Measurements from ENCODE around the gene GABARAP.
A peak's percentile ranks its signal among the peaks of the same experiment; 100 is the strongest.

GABARAP gene

GRCh38 chr17:7208754-7209460 lies 33.3 kb downstream of the GABARAP start:
- H3K4me2 ChIP-seq (ENCODE audit: low read length, poor library complexity, severe bottlenecking), result no peak overlapping the region
- H2BK120ac ChIP-seq (ENCODE audit: low read depth, low read length), result no peak overlapping the region
- no peaks in the 10 kb centered on the region for H3K9me3 ChIP-seq (ENCODE audit: control insufficient read depth, low read length)
- H2AK5ac ChIP-seq (ENCODE audit: low read length, severe bottlenecking), result no peak overlapping the region
- no peak overlapping the region for H2BK5ac ChIP-seq (ENCODE audit: low read depth, low read length, poor library complexity, severe bottlenecking)
- peaks cover 26% of the 10 kb centered on the region for H3K4me1 ChIP-seq (ENCODE audit: control insufficient read depth, insufficient read depth, low read depth, low read length)
- H4K8ac ChIP-seq (ENCODE audit: low read length), result no peak overlapping the region
- no peak overlapping the region for H2BK15ac ChIP-seq (ENCODE audit: low read depth, poor library complexity, severe bottlenecking)
- WGBS, result 96% methylated on average over 9 of the region's 9 CpGs
- no peak overlapping the region for H3K4me3 ChIP-seq (ENCODE audit: insufficient read depth in 1 of 2, low read depth in 1 of 2, low read length in 2 of 2)
- no peak for DNase-seq
- H3K23ac ChIP-seq (ENCODE audit: low read length in 2 of 2), result peak overlapping the region in 1 of 2 experiments; percentile 35
- H3K27me3 ChIP-seq (ENCODE audit: control insufficient read depth in 1 of 2, insufficient read depth in 1 of 2, low read length in 2 of 2), result no peaks in the 10 kb centered on the region
- H3K18ac ChIP-seq (ENCODE audit: low read depth in 1 of 2, low read length in 2 of 2), result no peak overlapping the region
- H3K27ac ChIP-seq (ENCODE audit: low read length, poor library complexity, severe bottlenecking), result no peak overlapping the region
- peaks cover 45% of the 10 kb centered on the region for H3K79me1 ChIP-seq (replicated peaks; ENCODE audit: low read length, poor library complexity, severe bottlenecking)
- H2BK12ac ChIP-seq (ENCODE audit: low read length in 2 of 2), result no peak overlapping the region
- no peak overlapping the region for H3K14ac ChIP-seq (ENCODE audit: low read length in 2 of 2)
- no peak overlapping the region for H2AFZ ChIP-seq (ENCODE audit: low read depth, low read length)
- no peak overlapping the region for H4K91ac ChIP-seq (ENCODE audit: low read length)
- H3K36me3 ChIP-seq (ENCODE audit: control insufficient read depth in 1 of 2, insufficient read depth in 2 of 2, low read depth in 1 of 2, low read length in 2 of 2), result peaks cover 6 to 36% of the 10 kb centered on the region in 2 experiments
- H3K9ac ChIP-seq (ENCODE audit: low read length), result no peak overlapping the region
- H3K4ac ChIP-seq (ENCODE audit: low read depth in 1 of 2, low read length in 2 of 2), result no peak overlapping the region

- no peak overlapping the region for H3K18ac ChIP-seq (ENCODE audit: low read depth in 1 of 2, low read length in 2 of 2)
- no peak overlapping the region for H2BK12ac ChIP-seq (ENCODE audit: low read length in 2 of 2)
- no peak overlapping the region for H2BK120ac ChIP-seq (ENCODE audit: low read depth, low read length)
- H4K91ac ChIP-seq (ENCODE audit: low read length), result no peak overlapping the region
- no peak overlapping the region for H3K4me2 ChIP-seq (ENCODE audit: low read length, poor library complexity, severe bottlenecking)
- H2AFZ ChIP-seq (ENCODE audit: low read depth, low read length), result no peak overlapping the region
- no peak overlapping the region for H4K8ac ChIP-seq (ENCODE audit: low read length)
- no peak overlapping the region for H3K23ac ChIP-seq (ENCODE audit: low read length in 2 of 2)
- no peaks in the 10 kb centered on the region for H3K27me3 ChIP-seq (ENCODE audit: control insufficient read depth in 1 of 2, insufficient read depth in 1 of 2, low read length in 2 of 2)
- peaks cover 27% of the 10 kb centered on the region for H3K4me1 ChIP-seq (ENCODE audit: control insufficient read depth, insufficient read depth, low read depth, low read length)
- no peak overlapping the region for H3K4ac ChIP-seq (ENCODE audit: low read depth in 1 of 2, low read length in 2 of 2)
- H2BK15ac ChIP-seq (ENCODE audit: low read depth, poor library complexity, severe bottlenecking), result no peak overlapping the region
- peaks cover 14 to 44% of the 10 kb centered on the region in 2 experiments for H3K36me3 ChIP-seq (ENCODE audit: control insufficient read depth in 1 of 2, insufficient read depth in 2 of 2, low read depth in 1 of 2, low read length in 2 of 2)
- H3K79me1 ChIP-seq (replicated peaks; ENCODE audit: low read length, poor library complexity, severe bottlenecking), result peaks cover 51% of the 10 kb centered on the region
- H2AK5ac ChIP-seq (ENCODE audit: low read length, severe bottlenecking), result no peak overlapping the region
- no peak overlapping the region for H3K4me3 ChIP-seq (ENCODE audit: insufficient read depth in 1 of 2, low read depth in 1 of 2, low read length in 2 of 2)
- H2BK5ac ChIP-seq (ENCODE audit: low read depth, low read length, poor library complexity, severe bottlenecking), result no peak overlapping the region
- H3K9me3 ChIP-seq (ENCODE audit: control insufficient read depth, low read length), result no peaks in the 10 kb centered on the region
- no peak overlapping the region for H3K14ac ChIP-seq (ENCODE audit: low read length in 2 of 2)
- no peak overlapping the region for H3K27ac ChIP-seq (ENCODE audit: low read length, poor library complexity, severe bottlenecking)
- no peak for DNase-seq
- WGBS, result 64% methylated on average over 21 of the region's 21 CpGs
- no peak overlapping the region for H3K9ac ChIP-seq (ENCODE audit: low read length)
These were observed 34.1 kb downstream of the GABARAP start for GRCh38 chr17:7208027-7208571.

GRCh38 chr17:7207120-7208001 lies 34.9 kb downstream of the GABARAP start:
- Histone ChIP-seq H2BK120ac (ENCODE audit: low read depth, low read length) (no peak overlapping the region), H3K27ac (ENCODE audit: low read length, poor library complexity, severe bottlenecking) (no peak overlapping the region)
- WGBS, result 87% methylated on average over 21 of the region's 24 CpGs

GRCh38 chr17:7205561-7205960 lies 36.7 kb downstream of the GABARAP start:
- 61% methylated on average over 15 of the region's 15 CpGs for WGBS
- no peak for DNase-seq

More at GRCh38 chr17:7207120-7208001, 34.9 kb downstream of the GABARAP start:
- H3K36me3 ChIP-seq (ENCODE audit: control insufficient read depth in 1 of 2, insufficient read depth in 2 of 2, low read depth in 1 of 2, low read length in 2 of 2), result peaks cover 21 to 49% of the 10 kb centered on the region in 2 experiments
- no peaks in the 10 kb centered on the region for H3K9me3 ChIP-seq (ENCODE audit: control insufficient read depth, low read length)
- H3K14ac ChIP-seq (ENCODE audit: low read length in 2 of 2), result peak overlapping the region in 1 of 2 experiments; percentile 2
- H3K4me3 ChIP-seq (ENCODE audit: insufficient read depth in 1 of 2, low read depth in 1 of 2, low read length in 2 of 2), result peak overlapping the region in 1 of 2 experiments; percentile 41
- no peak overlapping the region for H4K8ac ChIP-seq (ENCODE audit: low read length)
- H3K27me3 ChIP-seq (ENCODE audit: control insufficient read depth in 1 of 2, insufficient read depth in 1 of 2, low read length in 2 of 2), result no peaks in the 10 kb centered on the region
- no peak overlapping the region for H4K91ac ChIP-seq (ENCODE audit: low read length)
- H3K4me2 ChIP-seq (ENCODE audit: low read length, poor library complexity, severe bottlenecking), result no peak overlapping the region
- peaks cover 27% of the 10 kb centered on the region for H3K4me1 ChIP-seq (ENCODE audit: control insufficient read depth, insufficient read depth, low read depth, low read length)
- no peak overlapping the region for H2BK12ac ChIP-seq (ENCODE audit: low read length in 2 of 2)
- H3K23ac ChIP-seq (ENCODE audit: low read length in 2 of 2), result peak overlapping the region in 1 of 2 experiments; percentile 14
- no peak overlapping the region for H2BK5ac ChIP-seq (ENCODE audit: low read depth, low read length, poor library complexity, severe bottlenecking)
- H3K79me1 ChIP-seq (replicated peaks; ENCODE audit: low read length, poor library complexity, severe bottlenecking), result peaks cover 56% of the 10 kb centered on the region
- no peak overlapping the region for H2AK5ac ChIP-seq (ENCODE audit: low read length, severe bottlenecking)
- peak overlapping the region; percentile 49 for H3K9ac ChIP-seq (ENCODE audit: low read length)
- no peak overlapping the region for H2BK15ac ChIP-seq (ENCODE audit: low read depth, poor library complexity, severe bottlenecking)
- no peak overlapping the region for H3K18ac ChIP-seq (ENCODE audit: low read depth in 1 of 2, low read length in 2 of 2)
- no peak overlapping the region for H2AFZ ChIP-seq (ENCODE audit: low read depth, low read length)
- no peak for DNase-seq
- no peak overlapping the region for H3K4ac ChIP-seq (ENCODE audit: low read depth in 1 of 2, low read length in 2 of 2)

More at GRCh38 chr17:7205561-7205960, 36.7 kb downstream of the GABARAP start:
- no peaks in the 10 kb centered on the region for H3K27me3 ChIP-seq (ENCODE audit: control insufficient read depth in 1 of 2, insufficient read depth in 1 of 2, low read length in 2 of 2)
- peaks cover 50% of the 10 kb centered on the region for H3K79me1 ChIP-seq (replicated peaks; ENCODE audit: low read length, poor library complexity, severe bottlenecking)
- H3K27ac ChIP-seq (ENCODE audit: low read length, poor library complexity, severe bottlenecking), result peak overlapping the region; percentile 53
- H3K4me3 ChIP-seq (ENCODE audit: insufficient read depth in 1 of 2, low read depth in 1 of 2, low read length in 2 of 2), result peak overlapping the region in 1 of 2 experiments; percentile 80
- H3K23ac ChIP-seq (ENCODE audit: low read length in 2 of 2), result peak overlapping the region in 1 of 2 experiments; percentile 23
- H4K8ac ChIP-seq (ENCODE audit: low read length), result no peak overlapping the region
- peak overlapping the region; percentile 12 for H2BK15ac ChIP-seq (ENCODE audit: low read depth, poor library complexity, severe bottlenecking)
- no peak overlapping the region for H3K4ac ChIP-seq (ENCODE audit: low read depth in 1 of 2, low read length in 2 of 2)
- peaks cover 24% of the 10 kb centered on the region for H3K4me1 ChIP-seq (ENCODE audit: control insufficient read depth, insufficient read depth, low read depth, low read length)
- H3K9me3 ChIP-seq (ENCODE audit: control insufficient read depth, low read length), result no peaks in the 10 kb centered on the region
- peak overlapping the region; percentile 88 for H3K9ac ChIP-seq (ENCODE audit: low read length)
- no peak overlapping the region for H2BK120ac ChIP-seq (ENCODE audit: low read depth, low read length)
- H2BK5ac ChIP-seq (ENCODE audit: low read depth, low read length, poor library complexity, severe bottlenecking), result no peak overlapping the region
- H4K91ac ChIP-seq (ENCODE audit: low read length), result no peak overlapping the region
- peak overlapping the region in 1 of 2 experiments; percentile 86 for H3K14ac ChIP-seq (ENCODE audit: low read length in 2 of 2)
- H3K18ac ChIP-seq (ENCODE audit: low read depth in 1 of 2, low read length in 2 of 2), result no peak overlapping the region
- H2AFZ ChIP-seq (ENCODE audit: low read depth, low read length), result no peak overlapping the region
- peaks cover 35 to 56% of the 10 kb centered on the region in 2 experiments for H3K36me3 ChIP-seq (ENCODE audit: control insufficient read depth in 1 of 2, insufficient read depth in 2 of 2, low read depth in 1 of 2, low read length in 2 of 2)
- H3K4me2 ChIP-seq (ENCODE audit: low read length, poor library complexity, severe bottlenecking), result peak overlapping the region; percentile 47
- H2AK5ac ChIP-seq (ENCODE audit: low read length, severe bottlenecking), result no peak overlapping the region
- H2BK12ac ChIP-seq (ENCODE audit: low read length in 2 of 2), result peak overlapping the region in 1 of 2 experiments; percentile 43
